HG02970 (cell line): ENCODE data around the gene USP40.
"Not testable (repeated sequence)": the region's sequence is repeated elsewhere in the genome, so short reads cannot be mapped to it uniquely, and the experiment has no call there.

Source experiments
- ATAC-seq: cut with Tn5 transposase; IDR thresholded peaks from one replicate; pipeline ENCODE4 v1.9.1; 2021; ENCODE audit warnings: mild to moderate bottlenecking, moderate library complexity, moderate number of reproducible peaks; ENCODE audit not compliant: unreplicated experiment, low FRiP score

The USP40 gene

GRCh38 chr2:233566141-233566956 lies at the start of gene USP40:
Gene USP40, minus strand, starts transcription at chr2:233566782. Its CDS starts 1,228 bp downstream, at chr2:233565554.
- ATAC-seq, result peak; percentile 68

GRCh38 chr2:233611284-233611683 lies 44.7 kb upstream of the USP40 start:
- no peak for ATAC-seq

- ATAC-seq, result no peak
Measured at GRCh38 chr2:233605680-233606079, 39.1 kb upstream of the USP40 start.

DNA sequence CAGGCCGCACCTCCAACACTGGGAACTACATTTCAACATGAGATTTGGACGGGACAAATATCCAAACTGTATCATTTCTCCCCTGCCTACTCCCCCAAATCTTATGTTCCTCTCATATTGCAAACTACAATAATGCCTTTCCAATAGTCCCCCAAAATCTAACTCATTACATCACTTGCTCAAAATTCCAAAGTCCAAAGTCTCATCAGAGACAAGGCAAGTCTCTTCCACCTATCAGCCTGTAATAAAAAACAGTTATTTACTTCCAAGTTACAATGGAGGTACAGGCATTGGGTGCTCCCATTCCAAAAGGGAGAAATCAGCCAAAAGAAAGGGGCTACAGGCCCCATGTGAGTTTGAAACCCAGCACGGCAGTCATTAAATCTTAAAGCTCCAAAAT lies 38.2 kb upstream of the USP40 start:
- no peak for ATAC-seq

DNA sequence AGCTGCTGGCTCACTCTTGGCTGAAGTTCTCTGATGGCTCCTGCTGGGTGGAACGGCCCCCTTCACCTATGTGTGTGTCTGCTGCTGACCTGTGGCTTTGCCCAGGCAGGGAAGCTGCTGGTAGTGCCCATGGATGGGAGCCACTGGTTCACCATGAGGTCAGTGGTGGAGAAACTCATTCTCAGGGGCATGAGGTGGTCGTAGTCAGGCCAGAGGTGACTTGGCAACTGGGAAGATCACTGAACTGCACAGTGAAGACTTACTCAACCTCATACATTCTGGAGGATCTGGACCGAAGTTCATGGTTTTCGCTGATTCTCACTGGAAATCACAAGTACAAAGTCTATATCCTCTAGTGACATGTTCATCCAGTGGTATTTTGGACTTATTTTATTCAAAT lies 36.9 kb upstream of the USP40 start:
- no peak for ATAC-seq

- no peak for ATAC-seq
Measured at GRCh38 chr2:233602076-233602475, 35.5 kb upstream of the USP40 start.

DNA sequence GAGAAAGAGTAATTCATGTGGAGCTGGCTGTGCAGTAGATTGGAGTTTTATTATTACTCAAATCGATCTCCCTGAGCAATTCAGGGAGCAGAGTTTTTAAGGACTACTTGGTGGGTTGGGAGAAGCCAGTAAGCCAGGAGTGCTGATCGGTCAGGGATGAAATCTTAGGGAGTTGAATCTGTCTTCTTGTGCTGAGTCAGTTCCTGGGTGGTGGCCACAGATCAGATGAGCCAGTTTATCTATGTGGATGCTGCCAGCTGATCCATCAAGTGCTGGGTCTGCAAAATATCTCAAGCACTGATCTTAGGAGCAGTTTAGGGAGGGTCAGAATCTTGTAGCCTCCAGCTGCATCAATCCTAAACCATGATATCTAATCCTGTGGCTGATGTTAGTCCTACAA lies 33.8 kb upstream of the USP40 start:
- no peak for ATAC-seq

GRCh38 chr2:233598952-233599351 lies 32.4 kb upstream of the USP40 start:
- ATAC-seq, result no peak

DNA sequence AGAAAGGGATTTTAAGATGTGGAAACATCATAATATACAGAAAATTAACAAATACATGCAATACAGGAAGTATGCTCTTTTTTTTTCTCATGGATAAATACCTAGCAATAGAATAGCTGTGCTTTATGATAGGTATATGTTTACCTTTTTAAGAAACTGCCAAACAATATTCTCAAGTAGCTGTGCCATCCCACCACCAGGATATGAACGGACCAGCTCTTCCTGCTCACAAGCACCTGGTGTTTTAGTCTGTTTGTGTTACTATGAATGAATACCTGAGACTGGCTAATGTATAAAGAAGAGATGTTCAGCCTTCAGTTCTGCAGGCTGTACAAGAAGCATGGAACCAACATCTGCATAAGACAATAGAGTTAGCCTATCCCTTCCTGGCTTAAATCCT lies 30.9 kb upstream of the USP40 start:
- ATAC-seq, result no peak

GRCh38 chr2:233593201-233593600 lies 26.6 kb upstream of the USP40 start:
- ATAC-seq, result no peak

- ATAC-seq, result not testable (repeated sequence)
Measured at GRCh38 chr2:233592706-233593105, 26.1 kb upstream of the USP40 start.

DNA sequence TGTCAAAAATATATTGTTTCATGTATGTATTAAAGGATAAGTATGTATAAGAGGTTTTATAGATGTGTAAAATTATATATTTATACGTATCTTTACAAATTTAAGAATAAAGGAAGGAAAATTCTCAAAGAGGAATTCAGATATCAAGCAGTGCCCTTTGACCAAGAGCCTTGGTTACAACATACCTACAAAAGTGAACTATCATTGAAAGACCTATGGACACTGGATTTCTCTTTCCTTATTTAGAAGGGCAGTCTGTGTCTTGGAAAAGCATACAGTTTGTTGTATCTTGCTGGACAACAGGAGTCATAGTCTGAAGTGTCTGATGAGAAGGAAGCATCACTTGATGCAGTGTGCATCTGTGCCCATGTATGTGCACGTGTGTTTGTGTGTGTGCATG lies 21.8 kb upstream of the USP40 start:
- ATAC-seq, result no peak

DNA sequence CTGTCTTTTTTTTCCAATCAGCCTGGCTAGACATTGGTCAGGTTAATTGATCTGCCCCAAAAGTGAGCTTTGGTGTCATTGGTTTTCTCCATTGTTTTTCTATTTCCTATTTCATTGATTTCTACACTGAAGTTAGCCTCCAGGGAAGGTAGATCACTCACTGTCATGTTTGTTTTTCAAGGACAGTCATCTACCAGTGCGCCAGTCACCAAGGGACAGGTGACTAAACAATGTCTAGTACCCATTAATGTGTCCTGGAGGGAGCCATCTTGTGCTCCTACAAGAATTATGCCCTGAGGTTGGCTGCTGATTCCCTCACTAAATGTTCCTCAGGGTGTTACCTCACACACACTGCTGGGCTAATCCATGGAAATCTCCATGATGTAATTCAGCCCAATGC lies 17.6 kb upstream of the USP40 start:
- no peak for ATAC-seq

DNA sequence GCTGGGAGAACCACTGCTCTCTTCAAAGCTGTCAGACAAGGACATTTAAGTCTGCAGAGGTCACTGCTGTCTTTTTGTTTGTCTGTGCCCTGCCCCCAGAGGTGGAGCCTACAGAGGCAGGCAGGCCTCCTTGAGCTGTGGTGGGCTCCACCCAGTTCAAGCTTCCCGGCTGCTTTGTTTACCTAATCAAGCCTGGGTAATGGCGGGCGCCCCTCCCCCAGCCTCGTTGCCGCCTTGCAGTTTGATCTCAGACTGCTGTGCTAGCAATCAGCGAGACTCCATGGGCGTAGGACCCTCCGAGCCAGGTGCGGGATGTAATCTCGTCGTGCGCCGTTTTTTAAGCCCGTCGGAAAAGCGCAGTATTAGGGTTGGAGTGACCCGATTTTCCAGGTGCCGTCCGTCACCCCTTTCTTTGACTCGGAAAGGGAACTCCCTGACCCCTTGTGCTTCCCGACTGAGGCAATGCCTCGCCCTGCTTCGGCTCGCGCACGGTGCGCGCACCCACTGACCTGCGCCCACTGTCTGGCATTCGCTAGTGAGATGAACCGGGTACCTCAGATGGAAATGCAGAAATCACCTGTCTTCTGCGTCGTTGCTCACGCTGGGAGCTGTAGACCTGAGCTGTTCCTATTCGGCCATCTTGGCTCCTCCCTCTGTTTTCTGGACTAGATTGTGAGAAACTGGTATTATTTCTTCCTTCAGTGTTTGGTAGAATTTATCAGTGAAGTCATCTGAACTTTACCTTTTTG lies 16.8 kb upstream of the USP40 start:
- ATAC-seq, result not testable (repeated sequence)

- not testable (repeated sequence) for ATAC-seq
Measured at GRCh38 chr2:233577341-233577740, 10.8 kb upstream of the USP40 start.

- no peak for ATAC-seq
Measured at GRCh38 chr2:233572468-233572867, 5.9 kb upstream of the USP40 start.

- ATAC-seq, result no peak
Measured at GRCh38 chr2:233571462-233571861, 4.9 kb upstream of the USP40 start.

- no peak for ATAC-seq
Measured at GRCh38 chr2:233571001-233571400, 4.4 kb upstream of the USP40 start.

DNA sequence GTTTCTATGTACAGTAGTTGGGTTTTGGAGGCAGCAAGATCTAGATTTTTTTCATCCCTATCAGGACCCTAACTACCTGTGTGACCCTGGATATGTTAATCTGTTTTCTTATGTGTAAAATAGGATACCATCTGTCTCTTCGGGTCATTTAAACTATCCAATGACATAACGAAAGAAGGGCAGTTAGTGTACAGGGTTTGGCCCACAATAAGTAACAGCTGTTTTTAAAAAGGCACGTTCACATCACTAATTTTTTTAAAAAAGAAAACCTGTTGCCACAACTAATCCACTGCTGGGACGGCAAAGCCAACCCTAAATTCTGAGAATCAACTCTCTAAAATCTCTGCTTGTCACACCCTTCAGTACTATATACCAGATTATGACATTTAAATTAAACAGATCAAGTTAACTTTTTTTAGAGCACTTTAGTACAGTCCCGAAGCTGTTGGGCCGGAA lies 869 bp downstream of the USP40 start:
- no peak for ATAC-seq

GRCh38 chr2:233563663-233564430 lies 2.7 kb downstream of the USP40 start:
- no peak for ATAC-seq
